Breast epithelium (tissue), 3 donors: Measurements from ENCODE around the gene HS6ST3.

ENCODE experiments used
- POLR2A ChIP-seq: fragments of 450-650 bp; IDR thresholded peaks from one replicate; pipeline ENCODE4 v1.6.1; 2016; ENCODE audit warnings: antibody characterized with exemption, mild to moderate bottlenecking, moderate library complexity
- TF ChIP-seq, protein P1 (sequence below), 3 donors: fragments of 450-650 bp; IDR thresholded peaks; one replicate each; pipeline ENCODE4 v1.5.1; 2016 to 2017; ENCODE audit warnings: antibody characterized with exemption in 3 of 3, mild to moderate bottlenecking in 3 of 3, moderate library complexity in 3 of 3

DNA sequence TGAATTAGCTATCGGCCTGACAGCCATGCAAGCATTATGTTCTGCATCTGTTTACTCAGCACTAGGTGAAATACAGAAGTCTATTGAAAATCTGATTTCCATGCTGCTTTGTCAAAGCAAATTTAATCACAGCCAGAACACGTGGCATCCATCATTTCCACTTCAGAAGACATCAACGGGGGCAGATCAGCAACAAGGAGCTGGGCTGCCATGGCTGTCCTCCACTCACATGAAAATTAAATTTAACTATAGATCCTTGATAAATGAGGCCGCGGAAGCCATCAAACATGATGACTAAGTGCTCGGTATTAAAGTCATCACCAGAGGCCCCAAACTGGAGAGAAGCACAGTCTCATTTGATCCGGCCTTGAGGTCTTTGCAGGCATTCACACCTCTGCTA lies 443.5 kb downstream of the HS6ST3 start:
- TF ChIP-seq, protein P1, sequence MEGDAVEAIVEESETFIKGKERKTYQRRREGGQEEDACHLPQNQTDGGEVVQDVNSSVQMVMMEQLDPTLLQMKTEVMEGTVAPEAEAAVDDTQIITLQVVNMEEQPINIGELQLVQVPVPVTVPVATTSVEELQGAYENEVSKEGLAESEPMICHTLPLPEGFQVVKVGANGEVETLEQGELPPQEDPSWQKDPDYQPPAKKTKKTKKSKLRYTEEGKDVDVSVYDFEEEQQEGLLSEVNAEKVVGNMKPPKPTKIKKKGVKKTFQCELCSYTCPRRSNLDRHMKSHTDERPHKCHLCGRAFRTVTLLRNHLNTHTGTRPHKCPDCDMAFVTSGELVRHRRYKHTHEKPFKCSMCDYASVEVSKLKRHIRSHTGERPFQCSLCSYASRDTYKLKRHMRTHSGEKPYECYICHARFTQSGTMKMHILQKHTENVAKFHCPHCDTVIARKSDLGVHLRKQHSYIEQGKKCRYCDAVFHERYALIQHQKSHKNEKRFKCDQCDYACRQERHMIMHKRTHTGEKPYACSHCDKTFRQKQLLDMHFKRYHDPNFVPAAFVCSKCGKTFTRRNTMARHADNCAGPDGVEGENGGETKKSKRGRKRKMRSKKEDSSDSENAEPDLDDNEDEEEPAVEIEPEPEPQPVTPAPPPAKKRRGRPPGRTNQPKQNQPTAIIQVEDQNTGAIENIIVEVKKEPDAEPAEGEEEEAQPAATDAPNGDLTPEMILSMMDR (IDR thresholded peaks at IDR 0.05) = no peak
- TF ChIP-seq POLR2A = no peak
